Measurements from ENCODE around the gene PAGE2.
"Not testable (repeated sequence)": the region's sequence is repeated elsewhere in the genome, so short reads cannot be mapped to it uniquely, and the experiment has no call there.

PAGE2 gene

GRCh38 chrX:55088795-55089489 lies at the start of gene PAGE2:
TSS of gene PAGE2 (plus strand) at chrX:55089018. CDS start at chrX:55090021, 1,003 bp downstream.
- no peak for DNase-seq (ENCODE audit: low spot score)
- TF ChIP-seq CTCF (IDR thresholded peaks at IDR 0.05; ENCODE audit: extremely low read depth, insufficient read depth, missing control alignments) = no peak
- in situ Hi-C loops (cut with MboI; ENCODE audit: low pct_unique_long_range_greater_than_20kb, low sequenced_read_pairs, unreplicated experiment) = no loop called here

GRCh38 chrX:55039471-55039870 lies 49.3 kb upstream of the PAGE2 start:
- no peak for TF ChIP-seq CTCF (IDR thresholded peaks at IDR 0.05; ENCODE audit: extremely low read depth, insufficient read depth, missing control alignments)
- in situ Hi-C loops (cut with MboI; ENCODE audit: low pct_unique_long_range_greater_than_20kb, low sequenced_read_pairs, unreplicated experiment) = loop anchor here (25.0 kb wide), 1 partner anchor 102 kb away; no protein-coding TSS in a partner anchor
- DNase-seq (ENCODE audit: low spot score) = no peak

- DNase-seq (ENCODE audit: low spot score) = no peak
- TF ChIP-seq CTCF (IDR thresholded peaks at IDR 0.05; ENCODE audit: extremely low read depth, insufficient read depth, missing control alignments) = no peak
- in situ Hi-C loops (cut with MboI; ENCODE audit: low pct_unique_long_range_greater_than_20kb, low sequenced_read_pairs, unreplicated experiment) = loop anchor here (25.0 kb wide), 1 partner anchor 104 kb away; no protein-coding TSS in a partner anchor
These were observed 47.3 kb upstream of the PAGE2 start for GRCh38 chrX:55041514-55041913.

GRCh38 chrX:55050599-55050998 lies 38.2 kb upstream of the PAGE2 start:
- in situ Hi-C loops (cut with MboI; ENCODE audit: low pct_unique_long_range_greater_than_20kb, low sequenced_read_pairs, unreplicated experiment); DNase-seq (ENCODE audit: low spot score): not testable (repeated sequence)

GRCh38 chrX:55056820-55057674 lies 31.8 kb upstream of the PAGE2 start:
- DNase-seq (ENCODE audit: low spot score) = no peak
- in situ Hi-C loops (cut with MboI; ENCODE audit: low pct_unique_long_range_greater_than_20kb, low sequenced_read_pairs, unreplicated experiment) = no loop called here
- TF ChIP-seq CTCF (IDR thresholded peaks at IDR 0.05; ENCODE audit: extremely low read depth, insufficient read depth, missing control alignments) = no peak

GRCh38 chrX:55057675-55058249 lies 31.1 kb upstream of the PAGE2 start:
- TF ChIP-seq CTCF (IDR thresholded peaks at IDR 0.05; ENCODE audit: extremely low read depth, insufficient read depth, missing control alignments) = peak; percentile 68
- in situ Hi-C loops (cut with MboI; ENCODE audit: low pct_unique_long_range_greater_than_20kb, low sequenced_read_pairs, unreplicated experiment) = no loop called here
- DNase-seq (ENCODE audit: low spot score) = peak; percentile 34

- DNase-seq (ENCODE audit: low spot score); in situ Hi-C loops (cut with MboI; ENCODE audit: low pct_unique_long_range_greater_than_20kb, low sequenced_read_pairs, unreplicated experiment): not testable (repeated sequence)
These were observed 21.6 kb upstream of the PAGE2 start for GRCh38 chrX:55067180-55067579.

All from GM13977 (cell line).